Stimulated activated CD8-positive, alpha-beta memory T cell treated with anti-CD3 and anti-CD28 coated beads, Interleukin-12 subunit alpha, Interleukin-12 subunit beta, amount 100 ng/mL, for 24 hours (primary cell): ENCODE measurements around the gene TFF2.

Source experiments
- DNase-seq: peaks from one replicate; pipeline ENCODE4 v3.0.0-alpha.2; 2020; ENCODE audit errors: extremely low read depth

The TFF2 gene

DNA sequence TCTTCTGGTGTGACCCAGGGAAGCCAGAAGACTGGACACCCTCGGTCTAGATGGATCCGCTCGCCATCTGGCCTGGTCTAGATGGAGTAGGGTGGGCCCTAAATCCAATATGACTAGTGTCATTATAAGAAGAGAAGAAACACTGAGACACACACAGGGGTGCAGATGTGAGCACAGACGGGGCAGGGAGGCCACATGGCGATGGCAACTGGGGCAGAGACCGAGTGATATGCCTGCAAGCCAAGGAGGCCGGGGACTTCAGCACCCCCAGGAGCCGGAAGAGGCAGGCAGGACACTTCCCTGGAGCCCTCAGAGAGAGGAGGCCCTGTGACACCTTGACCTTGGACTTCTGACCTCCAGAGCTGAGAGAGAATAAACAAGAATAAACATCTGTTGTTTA lies 30.0 kb downstream of the TFF2 start:
- DNase-seq: no peak

DNA sequence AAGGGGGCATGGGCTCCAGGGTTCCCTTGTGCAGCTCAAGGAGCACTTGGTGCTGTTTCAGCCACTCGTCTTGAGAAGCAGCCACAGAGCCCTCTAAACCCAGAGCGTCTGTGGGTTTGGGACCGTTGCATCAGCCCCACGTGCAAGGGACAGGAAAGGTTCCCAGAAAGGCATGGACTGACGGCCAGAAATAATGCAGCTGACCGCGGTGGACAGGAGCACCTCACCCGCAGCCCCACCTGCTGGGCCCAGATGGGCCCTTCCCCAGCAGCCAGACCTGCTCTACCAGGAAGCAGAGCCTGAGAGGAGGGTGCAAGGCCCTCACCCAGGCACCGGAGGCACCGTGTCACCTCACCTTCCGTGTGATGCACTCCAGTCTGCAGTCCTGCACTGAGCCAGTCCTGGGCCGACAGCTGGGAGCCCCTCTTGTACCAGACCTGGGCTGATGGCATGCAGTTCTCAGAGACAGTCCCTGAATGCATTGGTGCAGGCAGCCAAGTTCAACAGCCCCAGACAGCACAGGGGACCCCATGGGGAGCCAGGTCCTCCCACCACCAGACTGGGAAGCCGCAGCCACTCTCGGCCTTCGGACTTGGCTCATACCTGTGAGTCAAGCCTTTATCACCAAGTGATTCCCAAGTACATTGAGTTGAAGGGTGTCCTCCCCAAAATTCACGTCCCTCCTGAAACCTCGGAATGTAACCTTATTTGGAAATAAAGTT lies 30.8 kb downstream of the TFF2 start:
- DNase-seq: no peak

DNA sequence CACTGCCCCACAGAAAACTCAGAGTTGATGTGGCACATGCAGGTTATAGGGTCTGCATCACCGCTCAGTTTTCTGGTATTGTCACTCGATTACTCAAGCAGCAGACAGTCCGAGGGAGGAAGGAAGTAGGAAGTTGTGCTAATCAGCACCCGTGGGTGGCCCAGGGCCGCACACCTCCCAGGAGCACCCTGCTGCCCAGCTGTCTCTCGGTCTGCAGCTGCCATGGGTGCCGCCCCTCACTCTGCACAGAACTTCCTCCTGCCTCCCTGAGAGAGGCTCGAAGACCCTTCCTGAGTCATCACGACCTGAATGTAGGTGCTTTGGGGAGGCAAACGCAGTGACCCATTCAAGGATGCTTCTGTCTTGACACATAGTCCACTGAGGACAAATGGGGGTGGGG lies 31.4 kb downstream of the TFF2 start:
- no peak for DNase-seq

DNA sequence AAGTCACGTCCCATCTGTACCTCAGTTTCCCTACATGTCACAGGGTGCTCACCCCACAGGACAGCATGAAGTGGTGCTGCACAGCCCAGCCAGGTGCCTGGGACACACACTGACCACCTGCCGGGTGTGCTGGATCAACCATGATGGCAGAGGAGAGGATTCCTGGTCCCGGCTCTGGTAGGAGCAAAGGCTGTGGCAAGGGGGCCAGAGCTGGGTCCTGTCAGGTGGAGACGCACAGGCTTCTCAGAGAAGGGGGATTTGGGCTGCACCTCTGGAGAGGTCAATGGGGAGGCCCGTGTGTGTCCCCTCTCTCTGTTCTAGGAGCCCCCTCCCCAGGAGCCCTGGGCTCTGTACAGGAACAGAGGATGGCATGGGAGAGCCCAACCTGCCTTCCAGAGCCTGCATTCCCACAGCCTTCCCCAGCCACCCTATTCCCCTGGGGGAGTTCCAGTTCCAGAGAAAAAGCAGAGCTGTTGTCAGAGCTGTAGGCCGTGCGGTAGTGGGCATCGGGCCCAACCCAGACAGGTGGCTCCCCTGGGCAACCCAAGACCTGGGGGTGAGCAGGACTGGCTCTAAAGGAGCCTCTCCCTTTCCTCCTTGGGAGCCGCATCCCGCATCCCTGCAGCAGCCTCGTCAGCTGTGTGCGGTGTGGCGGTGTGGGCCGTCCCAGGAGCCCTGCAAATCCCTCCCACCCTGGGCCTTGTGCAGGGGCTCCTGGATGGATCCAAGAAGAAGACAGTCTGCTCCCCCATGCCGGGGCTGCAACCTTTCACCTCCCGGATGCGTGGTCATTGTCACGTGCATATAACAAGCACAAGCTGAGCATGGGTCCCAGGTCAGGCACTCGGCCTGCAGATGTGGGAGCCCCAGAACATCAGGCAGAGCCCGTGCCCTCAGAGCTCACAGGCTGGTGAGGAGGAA lies 32.7 kb downstream of the TFF2 start:
- DNase-seq: no peak

DNA sequence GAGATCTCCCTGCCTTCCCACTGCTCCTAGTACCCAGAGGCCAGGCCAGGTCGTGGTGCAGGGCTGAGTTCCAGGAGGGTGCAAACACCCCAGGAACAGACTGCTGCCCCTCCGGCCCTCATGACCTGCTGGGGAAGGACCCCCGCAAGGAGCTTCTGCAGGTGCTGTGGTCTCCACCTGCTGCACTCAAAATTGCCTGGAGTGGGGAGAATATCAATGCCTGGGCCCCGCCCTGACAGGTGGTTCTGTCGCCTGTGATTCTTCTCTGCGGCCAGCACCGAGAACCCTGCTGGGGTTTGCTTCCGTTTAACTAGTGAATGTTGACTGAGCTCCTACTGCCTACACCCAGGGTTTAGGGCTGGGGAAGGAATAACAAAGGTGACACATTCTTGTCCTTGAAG lies 33.5 kb downstream of the TFF2 start:
- no peak for DNase-seq

DNA sequence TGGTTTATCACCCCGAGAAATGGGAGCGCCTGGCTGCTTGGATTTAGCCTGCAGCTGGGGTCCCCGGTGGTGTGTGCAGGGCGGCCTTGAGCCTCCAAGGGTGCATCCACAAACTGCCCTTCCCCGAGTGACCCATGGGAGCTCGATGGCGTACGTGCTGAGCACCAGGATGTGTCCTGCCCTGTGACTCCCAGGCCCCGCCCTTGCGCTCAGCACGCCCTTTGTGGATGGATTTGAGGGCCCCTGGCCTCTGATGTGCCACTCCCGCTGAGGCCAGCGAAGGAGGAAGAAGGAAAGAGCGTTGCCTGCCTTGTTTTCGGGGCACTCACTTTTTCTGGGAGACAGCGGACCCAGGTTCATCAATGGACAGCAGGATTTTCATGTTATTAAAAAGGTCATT lies 33.9 kb downstream of the TFF2 start:
- no peak for DNase-seq

DNA sequence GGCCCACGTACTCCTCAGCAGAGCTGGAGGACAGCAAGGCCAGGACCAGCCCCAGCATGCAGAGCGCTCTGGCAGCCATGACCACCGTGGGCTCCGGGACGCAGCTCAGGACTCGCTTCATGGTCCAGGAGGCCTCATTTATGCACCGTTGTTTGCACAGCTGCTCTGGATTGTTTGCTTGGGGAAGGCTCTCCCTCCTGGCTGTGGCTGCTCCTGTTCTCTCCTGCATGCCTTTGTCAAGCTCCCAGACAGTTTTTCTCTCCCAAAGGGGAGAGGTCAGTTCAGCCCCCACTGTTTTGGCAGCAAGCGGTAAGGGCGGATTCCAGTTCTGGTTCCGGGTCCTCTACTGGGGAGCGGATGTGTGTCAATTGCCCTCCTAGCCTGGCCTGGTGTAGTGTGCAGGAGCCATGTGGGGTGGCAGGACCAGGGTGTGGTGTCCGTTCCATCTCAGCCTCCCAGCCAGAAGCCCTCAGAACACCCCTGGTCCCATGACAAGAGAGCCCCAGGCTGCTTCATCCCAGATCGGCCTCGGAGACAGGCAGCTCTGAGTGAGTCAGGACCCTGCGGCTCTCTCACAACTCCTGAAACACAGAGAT lies 35.4 kb downstream of the TFF2 start, which contains the start of gene TFF3:
Gene TFF3, minus strand, starts transcription at position 114 of the 596 bp plus-strand sequence. Its CDS starts 35 bp downstream, at position 79.
- no peak for DNase-seq

DNA sequence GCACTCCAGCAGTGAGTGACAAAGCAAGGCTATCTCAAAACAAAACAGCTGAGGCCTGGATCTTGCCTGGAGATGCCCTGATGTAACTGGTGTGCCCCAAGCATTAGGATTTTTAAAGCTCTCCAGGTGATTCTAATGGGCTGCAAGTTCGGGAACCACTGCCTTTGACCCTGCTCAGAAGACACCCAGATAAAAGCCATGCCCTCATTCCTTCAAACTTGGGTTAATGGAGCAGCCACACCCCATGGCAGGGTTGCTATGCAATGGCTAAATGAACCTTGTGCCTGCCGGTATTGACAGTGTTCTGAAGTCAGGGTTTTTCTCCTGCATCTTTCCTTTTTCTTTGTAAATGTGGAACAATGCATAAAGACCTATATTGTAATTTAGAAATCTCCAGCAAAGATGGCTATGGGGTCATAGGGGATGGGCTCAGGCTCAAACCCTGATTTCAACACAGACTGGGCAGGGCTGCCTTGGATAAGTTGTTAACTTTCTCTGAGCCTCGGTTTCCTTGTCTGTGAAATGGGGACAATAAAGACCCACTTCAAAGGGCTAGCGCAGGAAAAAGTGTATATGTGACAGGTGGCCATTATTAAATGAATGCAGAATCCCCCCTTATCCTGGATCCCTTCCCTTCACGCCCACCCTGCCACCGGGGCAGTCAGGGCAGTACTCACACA lies 36.0 kb downstream of the TFF2 start:
- DNase-seq: no peak

DNA sequence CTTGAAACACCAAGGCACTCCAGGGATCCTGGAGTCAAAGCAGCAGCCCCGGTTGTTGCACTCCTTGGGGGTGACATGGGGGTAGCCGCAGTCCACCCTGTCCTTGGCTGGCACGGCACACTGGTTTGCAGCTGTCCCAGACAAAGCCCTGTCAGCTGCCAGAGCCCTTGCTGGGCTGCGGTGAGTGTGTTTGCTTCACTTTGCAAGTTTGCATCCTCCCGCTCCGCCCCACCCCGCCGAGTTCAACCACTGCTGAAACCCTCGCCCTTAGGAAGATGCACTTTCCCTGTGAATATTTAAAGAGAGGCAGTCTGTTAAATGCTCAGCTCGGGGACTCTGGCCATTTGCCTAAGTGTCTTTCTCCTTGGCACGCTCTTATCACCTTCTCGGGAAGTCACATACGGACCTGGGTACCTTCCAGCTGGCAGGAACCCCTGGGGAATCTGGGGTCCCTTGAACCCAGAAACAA lies 37.3 kb downstream of the TFF2 start:
- no peak for DNase-seq

DNA sequence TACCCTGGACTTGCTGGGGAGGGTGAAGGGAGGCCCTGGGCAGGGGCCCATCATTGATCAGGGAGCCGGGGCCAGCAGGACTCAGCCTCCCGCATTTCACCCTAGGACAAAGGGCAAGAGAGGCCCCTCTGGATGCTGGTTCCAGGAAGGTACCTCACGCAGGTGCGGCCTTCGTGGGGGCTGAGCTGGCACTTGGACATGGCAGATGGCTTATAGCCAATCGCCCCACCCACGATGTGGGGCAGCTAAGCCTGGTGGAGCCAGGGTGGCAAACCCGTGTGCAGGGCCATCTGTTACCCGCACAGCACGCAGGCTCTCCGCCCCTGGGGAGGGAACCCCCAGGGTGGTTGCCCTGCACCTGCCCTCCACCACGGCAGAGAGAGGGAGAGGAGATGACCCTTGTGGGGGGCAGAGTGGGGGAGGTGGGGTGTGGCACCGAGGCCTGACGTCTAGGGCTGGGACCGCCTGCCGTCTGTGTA lies 38.1 kb downstream of the TFF2 start:
- DNase-seq: no peak

DNA sequence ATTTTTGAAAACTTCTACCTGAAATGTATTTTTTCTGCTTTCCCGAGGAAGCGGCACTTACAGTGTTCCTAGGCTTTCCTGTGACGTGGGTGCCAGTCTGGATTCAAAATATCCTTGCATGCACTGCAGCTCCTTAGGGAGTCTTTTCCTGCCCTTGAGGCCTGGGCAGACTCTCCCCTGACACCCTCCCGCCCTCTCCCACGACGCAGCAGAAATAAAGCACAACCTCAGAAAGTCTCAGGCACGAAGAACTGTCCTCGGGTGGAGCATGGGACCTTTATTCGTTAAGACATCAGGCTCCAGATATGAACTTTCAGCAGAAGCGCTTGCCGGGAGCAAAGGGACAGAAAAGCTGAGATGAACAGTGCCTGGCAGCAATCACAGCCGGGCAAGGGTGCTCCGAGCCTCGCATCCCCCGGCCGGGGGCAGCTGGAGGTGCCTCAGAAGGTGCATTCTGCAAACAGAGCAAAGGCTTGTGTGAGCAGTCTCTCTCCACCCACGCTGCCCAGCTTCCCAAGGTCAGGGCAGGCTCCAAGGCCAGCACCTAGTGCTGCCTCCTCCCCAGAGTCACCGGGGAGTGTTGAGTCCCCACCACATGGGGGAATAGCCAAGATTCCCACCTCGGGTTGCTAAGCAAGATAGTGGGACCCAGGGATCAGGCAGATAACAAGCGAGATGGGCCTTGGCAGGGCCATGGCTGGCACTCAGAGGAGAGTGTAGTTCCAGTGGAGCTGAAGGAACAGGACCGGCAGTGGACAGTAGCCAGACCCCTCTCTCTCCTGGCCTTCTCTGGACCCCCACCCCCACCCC lies 38.8 kb downstream of the TFF2 start:
- no peak for DNase-seq

DNA sequence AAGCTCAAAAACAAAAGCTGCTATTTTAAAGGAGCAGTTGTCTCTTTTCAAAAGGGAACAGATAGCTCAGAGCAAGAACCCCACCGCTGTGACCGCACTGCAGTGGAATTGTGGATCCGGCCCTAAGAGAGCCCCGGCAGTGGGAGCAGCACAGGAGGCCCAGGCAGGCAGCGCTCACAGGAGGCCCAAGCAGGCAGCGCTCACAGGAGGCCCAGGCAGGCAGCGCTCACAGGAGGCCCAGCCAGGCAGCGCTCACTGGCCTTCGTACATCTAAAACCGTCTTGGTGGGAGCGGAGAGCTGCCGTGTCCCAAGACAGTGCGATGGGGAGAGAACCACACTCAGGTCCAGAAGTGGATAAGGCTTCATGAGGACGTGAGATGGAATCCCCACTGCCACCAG lies 39.6 kb downstream of the TFF2 start:
- no peak for DNase-seq

DNA sequence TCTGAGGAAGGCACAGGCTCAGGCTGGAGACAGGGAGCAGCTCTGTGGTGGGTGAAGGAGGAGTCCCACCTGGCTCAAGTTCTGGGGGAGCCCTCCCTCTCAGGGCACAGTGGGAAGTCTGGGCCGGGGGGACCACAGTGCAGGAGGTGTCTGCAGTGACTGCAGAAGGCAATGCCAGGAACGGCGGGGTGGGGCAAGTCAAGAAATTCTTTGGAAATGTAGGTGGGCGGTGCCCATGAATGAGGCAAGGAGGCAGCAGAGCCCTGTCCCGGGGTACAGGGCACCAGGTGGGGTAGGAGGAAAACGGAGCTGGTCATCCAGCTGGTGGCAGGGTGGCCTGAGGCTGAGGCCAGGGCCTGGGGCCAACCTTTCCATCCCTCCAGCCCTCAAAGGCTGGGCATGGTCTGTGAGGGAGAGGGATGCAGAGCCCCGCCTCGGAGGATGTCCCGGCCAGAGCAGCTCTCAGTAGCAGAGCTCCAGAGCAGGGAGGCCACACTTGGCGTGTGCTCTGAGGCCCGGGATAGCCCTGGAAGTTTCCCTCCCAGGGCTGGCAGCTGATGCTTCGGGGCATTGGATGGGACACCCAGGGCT lies 40.3 kb downstream of the TFF2 start:
- DNase-seq: no peak

DNA sequence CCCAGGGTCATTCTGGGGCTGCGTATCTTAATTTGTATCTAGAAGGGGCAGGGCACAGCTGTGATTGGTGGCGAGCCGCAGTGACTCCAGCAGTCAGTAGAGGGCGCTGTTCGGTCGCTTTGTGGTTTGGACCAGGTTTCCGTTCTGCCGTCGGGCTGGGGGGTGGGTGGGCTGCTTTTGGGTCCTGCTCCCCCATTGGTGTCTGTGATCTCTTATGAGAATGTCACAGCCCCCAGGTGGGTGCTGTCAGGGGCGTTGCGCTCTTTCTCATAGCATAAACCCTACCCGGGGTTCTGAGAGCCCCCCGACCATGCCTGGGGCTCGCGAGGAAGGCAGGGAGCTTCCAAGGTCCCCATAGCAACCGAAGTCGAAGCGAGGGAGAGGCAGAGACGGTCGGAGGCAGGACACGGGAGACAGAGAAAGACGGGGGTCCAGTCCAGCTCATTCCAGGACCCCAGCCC lies 41.0 kb downstream of the TFF2 start:
- DNase-seq: no peak

DNA sequence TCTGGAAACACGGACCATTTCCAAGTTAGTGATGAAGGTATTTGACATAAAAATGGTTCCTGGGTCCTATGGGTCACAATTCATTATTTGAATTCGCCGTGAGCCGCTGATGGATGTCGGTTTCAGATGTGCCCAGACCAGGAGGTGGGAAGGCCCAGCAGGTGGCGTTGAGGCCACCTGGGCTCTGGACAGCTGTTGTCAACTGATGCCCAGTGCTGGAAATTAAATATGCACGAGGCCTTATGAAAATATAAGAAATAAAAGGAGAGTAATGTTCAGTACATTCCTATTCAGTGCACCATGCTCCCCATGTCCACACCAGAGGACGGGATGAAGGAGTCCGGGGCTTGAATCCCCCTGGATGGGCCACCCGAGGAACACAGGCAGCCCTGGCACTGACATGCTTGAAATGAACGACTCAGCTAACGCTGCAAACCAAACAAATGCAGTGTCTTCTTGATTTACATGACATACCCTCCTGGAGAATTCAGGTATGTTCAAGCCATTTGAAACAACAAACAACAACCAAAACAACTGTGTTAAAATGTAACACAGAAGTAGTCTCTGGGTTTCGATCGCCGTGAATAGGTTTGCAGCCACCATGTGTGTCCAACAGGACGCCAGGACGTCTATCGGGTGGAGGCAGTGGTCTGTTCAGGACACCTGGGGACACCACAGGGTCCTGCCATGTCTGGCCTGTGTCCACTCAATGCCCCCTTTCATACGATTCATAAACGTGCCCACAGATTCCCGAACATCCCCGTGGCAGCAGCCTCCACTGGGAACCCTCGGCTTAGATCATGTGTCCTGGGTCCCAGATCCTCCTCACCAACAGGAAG lies 41.7 kb downstream of the TFF2 start:
- no peak for DNase-seq

DNA sequence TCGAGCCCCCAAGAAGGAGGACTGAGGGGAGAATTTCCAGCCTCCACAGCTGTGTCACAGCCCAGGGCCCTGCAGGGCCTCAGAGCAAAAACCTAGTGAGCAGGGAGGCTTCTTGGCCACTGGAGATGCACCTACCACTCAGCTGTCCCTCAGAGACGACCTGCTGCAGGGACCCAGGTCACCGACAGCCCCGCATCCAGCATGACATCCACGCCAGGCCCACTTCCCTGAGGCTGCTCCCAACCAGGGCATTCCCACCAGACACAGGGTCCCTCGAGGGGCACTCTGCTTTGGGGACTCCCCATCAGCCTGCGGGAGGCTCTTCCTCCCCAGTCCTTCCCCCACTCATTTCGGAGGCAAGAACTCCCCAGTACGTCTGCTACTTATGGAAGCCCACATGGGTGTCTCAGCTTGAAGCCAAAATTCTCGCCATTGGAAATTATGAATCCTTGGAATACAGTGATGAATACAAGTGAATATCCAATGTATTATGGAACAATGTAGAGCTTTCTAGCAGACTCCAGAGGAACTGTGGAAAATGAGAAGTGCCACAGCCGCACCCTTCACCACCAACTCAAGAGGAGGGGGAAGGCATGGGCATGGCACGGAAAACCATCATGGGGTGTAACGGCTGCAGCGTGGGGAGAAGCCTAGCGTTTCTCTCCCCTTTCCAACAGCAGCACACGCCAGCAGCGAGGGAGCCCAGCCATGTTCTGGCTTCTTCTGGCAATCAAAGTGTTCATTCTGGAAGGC lies 42.5 kb downstream of the TFF2 start:
- no peak for DNase-seq

DNA sequence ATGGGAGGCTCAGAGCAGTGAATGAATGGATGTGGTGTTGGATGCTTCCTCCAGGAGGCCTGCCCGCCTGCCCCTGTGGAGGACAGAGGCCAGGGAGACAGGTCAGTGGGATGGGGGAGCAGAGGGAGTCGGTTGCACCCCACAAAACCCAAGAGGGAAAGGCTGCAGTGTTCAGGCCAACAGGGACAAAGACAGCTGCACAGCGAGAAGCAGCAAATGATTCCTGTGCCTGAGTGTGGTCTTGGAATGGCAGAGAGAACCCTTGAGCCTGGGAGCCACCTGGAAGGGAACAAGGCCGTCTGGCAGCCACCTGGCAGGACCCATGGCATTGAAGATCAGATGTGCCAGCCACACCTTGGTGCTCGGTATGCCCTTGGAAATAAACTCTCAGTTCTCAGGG lies 43.7 kb downstream of the TFF2 start:
- DNase-seq: no peak

DNA sequence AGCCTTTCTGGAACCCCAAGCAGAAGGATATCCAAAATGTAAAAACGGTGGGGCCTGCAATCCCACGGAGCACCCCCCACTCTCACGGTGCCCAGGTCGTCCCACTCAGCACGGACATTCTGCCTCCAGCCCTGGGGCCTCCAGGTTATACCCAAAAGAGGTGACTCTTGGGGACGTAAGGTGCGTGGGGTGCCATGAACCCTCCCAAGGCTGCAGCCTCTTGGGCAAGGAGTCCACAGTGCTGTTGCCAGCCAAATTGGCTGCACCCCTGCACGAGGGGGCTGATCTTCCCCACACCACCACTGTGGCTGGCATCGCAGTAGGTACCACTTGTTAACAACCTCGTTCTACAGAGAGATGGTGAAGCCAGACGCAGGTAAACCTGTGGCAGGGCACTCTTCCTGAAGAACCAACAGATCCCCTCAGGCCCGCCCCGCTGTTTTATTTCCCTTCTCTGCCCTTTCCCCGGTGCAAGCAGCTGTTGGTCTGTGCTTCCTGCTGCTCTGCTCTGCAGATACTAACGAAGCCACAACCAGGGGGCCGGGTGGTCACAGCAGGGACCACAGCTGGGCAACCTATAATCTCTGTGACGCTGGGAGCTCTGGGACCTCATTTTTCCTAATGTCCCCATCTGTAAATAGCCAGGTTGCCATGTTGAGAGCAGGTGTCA lies 44.3 kb downstream of the TFF2 start:
- no peak for DNase-seq
